GM10847 (cell line): Measurements from ENCODE around the gene BTBD16.

ENCODE experiments used
- POLR2A ChIP-seq: IDR thresholded peaks from 2 replicates; pipeline ENCODE4 v1.6.1; 2011; ENCODE audit not compliant: insufficient read length; ENCODE audit errors: extremely low read depth

Gene BTBD16

DNA sequence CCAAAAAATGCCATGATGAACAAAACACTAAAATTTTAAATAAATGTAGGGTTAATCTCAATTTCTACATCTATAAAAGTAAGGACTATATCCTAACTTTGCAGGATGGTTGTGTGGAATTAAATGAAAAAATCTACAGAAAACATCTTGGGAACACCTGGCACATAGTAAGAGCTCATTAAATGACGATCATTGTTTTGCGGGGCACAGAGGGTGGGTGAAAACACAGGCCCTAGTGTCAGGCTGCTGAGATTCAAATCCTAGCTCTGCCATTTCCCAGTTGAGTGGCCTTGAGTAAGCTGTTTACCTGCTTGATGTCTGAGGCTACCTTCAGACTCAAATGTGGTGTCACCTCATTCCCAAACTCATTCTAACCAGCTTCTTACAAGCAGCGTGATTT, 35.6 kb downstream of the BTBD16 start:
- TF ChIP-seq POLR2A = no peak

DNA sequence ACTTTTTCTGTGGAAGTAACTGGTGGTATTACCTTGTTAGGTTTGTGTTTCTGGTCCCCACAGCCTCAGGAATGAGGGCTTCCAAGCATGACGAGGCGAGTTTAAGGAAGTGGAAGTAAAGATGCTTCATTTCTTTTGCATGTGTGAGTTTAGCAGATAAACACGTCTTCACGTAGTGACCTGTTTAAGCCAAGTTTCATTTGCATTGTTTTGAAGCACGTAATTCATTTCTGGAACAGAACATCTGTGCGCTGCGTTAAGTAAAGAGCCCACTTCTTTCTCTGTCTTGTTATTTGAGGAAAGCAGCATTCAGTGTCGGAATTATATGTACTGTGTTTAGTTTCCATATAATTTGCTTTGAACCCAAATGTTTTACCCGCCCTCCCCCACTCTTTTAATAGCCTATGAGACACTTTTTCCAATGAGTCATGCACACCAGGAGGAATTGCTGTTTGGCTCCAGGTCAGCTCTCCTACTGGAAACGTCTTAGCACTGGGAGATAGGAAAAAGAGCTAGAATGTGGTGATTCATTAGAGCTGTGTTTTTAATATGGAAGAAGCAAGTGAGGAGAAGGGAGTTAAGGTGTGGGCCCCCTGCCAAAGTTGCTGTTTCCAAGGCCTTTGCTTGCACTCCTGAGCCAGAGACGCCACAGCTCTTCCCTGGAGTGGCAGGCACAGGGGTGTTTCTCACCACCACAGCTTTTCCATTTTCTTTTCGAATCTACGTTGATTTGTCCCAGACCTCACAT, 36.7 kb downstream of the BTBD16 start:
- TF ChIP-seq POLR2A = no peak

DNA sequence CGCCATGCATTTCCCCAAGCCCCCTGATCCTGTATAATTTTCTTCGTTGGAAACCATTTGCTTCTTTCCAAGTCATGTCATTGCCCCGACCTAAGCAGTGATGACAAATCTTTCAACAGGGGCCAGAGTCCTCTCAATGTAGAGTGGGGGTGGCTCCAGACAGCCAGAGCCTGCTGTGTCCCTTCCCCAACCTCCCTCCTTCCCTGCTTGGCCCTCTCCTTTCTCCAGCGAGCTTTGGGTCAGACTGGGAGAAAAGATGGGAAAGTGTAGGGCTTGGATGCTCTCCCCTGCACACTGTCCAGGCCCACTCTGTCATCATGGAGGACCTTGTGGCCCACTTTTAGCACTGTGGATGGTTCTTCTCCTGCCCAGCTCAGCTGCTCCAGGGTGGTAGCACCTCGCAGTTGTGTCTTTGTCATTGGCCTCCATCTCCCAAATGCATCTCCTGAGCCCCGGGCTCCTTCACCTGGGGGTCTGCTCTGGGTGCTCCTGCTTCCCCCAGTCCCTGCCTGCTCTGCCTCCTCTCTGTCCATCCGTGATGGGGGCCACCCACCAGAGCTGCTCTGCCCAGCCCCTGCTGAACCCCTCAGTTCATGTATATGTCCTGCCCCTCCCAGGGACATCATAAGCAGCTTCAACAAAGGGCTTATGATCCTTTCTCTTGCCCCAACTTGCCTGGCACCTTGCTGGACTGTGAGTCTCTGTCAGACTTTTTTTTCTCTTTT, 37.5 kb downstream of the BTBD16 start:
- no peak for TF ChIP-seq POLR2A

DNA sequence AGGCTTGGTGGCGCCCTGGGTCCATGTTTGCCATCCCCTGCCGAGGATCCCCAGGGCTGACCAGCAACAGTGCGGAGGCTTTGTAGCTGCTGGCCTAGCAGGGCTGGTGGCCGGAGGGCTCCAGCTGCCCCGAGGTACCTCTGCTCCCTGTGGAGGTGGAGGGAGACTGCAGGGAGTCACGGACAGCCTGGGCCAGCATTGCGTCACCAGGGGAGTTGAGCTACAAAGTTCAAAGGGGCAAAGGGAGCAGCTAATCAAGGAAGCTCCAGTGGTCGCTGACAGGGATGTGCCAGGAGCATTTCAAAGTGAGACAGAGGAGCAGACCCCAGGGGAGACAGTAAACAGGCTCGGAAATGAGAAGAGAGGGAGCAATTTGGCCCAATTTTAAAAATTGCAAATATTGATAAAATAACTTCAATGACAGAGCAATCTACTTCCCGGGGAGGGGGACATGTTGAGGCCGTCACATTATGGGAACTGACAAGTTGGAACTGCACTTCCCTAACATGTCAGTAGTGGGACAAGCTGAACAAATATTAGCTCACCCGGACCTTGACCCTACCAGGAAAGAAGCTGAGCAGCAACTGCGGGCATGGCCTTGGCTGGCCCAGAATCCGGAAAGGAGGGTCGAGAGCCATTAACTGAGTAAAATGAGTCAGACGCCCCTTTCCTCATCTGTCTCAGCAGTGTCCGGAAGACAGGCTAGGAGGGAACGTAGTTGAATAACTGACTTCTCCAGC, 39.4 kb downstream of the BTBD16 start:
- no peak for TF ChIP-seq POLR2A

GRCh38 chr10:122311051-122311410, 39.9 kb downstream of the BTBD16 start:
- TF ChIP-seq POLR2A = no peak

- TF ChIP-seq POLR2A = no peak
Measured at GRCh38 chr10:122311716-122312115, 40.6 kb downstream of the BTBD16 start.

- TF ChIP-seq POLR2A = no peak
Measured at GRCh38 chr10:122316224-122316884, 45.3 kb downstream of the BTBD16 start.

GRCh38 chr10:122321960-122322359, 50.9 kb downstream of the BTBD16 start:
- no peak for TF ChIP-seq POLR2A

GRCh38 chr10:122323189-122323588, 52.1 kb downstream of the BTBD16 start:
- TF ChIP-seq POLR2A = no peak

DNA sequence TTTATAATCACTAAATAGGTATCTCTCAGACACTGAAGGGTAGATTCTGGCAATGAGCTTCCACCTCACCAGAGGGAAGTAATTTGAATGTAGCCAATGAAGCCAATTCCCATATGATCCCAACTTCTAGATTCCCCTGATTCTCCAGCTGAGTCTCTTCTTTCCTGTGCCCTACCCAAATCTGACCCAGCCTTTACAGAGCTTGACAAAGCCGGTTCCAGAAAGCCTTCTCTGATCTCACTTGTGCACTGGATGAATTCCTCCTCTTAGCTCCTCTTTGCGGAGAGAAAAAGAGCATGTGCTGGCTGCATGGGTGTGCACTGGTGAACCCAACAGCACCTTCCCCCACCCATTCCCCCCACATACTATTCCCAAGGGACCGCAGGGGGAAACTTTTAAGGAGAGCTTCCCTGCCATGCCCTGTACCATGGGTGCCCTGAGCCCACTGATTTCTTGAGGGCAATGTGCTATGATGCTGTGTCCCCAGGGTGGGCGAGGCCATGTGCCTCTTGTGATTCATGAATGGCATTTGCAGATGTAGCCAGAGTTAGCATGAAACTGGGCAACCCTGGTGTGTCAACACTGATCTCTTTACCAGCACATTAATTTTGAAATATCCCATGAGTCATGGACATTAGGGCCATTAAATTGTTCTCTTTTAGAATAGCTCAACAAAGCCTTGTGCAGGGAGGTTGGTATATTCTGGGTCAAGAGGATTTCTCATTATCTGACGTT, 53.0 kb downstream of the BTBD16 start:
- TF ChIP-seq POLR2A = no peak

- no peak for TF ChIP-seq POLR2A
Measured at GRCh38 chr10:122325235-122325634, 54.1 kb downstream of the BTBD16 start.

DNA sequence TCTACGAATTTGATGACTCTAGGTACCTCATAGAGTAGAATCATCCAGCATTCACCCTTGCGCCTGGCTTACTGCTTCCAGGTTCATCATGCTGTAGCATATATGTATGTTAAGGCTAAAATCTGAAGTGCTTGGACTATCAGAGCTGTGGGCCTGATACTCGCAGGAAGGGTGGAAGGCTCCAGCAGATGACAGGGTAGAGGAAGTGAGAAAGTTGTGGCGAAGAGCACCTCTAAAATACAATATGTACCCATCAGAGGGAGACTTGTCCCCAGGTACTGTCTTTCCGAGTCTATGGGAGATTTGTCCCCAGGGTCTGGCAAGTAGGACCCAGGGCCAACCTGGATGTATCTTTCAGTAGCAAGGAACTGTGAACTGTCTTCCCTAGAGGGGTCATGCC, 55.3 kb downstream of the BTBD16 start:
- no peak for TF ChIP-seq POLR2A

GRCh38 chr10:122326806-122327205, 55.7 kb downstream of the BTBD16 start:
- TF ChIP-seq POLR2A = no peak

DNA sequence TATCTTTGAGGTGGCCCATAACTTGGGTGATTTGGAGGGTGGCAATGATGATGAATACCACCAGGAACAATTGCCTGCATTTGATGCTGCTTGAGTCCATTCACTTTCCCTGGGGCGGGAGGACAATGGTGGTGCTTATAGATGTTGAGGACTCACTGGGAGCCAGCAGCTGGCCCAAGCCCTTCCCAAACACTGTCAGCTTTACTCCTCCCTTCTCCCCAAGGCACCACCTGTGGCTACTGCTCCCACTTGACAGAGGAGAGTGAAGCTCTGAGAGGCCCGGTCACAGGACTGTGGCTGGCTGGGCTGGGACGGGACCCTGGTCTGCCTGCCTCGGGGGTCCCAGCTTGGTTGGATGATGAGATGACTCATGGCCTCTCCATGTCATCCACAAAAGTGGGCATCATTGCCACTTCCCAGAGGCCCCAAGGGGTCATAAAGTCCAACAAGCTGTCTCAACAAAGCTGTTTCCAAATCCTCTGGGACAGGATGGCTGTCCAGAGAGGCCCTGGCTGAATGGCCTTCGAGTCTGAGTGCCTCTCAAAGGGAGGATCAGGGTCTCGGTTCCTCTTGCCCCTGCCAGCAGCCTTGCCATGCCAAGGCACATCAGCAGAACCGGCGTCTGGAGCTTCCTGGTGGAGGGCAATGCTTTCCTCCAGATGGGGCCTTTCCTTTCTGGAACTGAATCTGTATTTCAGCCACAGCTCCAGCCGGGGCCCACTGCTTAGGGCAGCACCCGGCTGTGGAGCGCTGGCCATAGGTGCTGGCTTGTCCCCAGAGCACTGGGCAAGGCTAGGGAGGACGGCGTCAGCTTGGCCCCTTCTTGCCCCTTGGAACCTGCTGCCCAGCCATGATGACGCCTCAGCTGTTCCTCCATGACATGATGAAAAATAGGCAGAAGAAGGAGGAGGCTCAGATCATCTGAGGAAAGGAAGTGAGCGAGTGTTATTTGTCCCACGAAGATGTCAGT, 56.4 kb downstream of the BTBD16 start:
- TF ChIP-seq POLR2A = no peak
